ENCODE results near the gene CADPS.

Gene CADPS

DNA sequence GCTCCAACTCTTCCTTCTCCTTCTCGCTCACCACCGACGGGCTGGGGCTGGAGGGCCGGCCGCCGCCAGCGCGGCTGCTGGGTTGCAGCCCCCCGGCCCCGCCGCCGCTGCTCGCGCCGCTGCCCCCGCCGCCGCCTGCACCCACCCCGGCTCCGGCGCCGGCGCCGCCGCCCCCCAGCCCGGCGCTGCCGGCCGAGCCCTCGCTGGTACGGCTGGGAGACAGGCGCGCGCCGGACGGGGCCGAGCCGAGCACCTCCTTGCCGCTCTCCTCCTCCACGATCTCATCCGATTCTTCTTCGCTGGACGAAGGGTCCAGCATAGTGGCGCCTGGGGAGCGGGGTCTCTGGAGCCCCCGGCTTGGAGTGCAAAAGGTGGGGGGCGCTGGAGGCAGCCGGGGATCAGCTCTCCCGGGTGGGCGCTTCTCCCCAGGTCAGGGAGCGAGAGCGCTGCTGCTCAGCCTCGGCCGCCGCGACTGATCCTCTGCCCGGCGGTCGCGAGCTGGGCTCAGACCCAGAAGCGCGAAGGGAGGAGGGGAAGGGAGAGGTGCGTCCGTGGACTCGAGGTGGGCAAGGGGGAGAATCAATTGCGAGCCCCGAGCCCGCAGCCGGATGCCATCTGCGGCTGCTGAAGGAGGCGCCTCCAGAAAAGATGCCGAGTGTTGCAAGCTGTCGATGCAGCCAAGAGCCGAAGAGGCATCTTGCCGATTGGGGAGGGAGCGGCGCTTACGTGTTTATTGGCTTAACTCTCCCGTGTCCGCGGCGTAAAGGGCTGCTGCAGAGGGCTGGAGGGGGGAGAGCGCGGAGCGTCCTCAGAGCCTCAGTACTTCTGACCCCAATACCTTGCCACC is at the start of gene CADPS:
Gene CADPS, minus strand, starts transcription at position 706 of the 847 bp plus-strand sequence. Its CDS starts 387 bp downstream, at position 319.
- DNase-seq, result peak; percentile 45

DNA sequence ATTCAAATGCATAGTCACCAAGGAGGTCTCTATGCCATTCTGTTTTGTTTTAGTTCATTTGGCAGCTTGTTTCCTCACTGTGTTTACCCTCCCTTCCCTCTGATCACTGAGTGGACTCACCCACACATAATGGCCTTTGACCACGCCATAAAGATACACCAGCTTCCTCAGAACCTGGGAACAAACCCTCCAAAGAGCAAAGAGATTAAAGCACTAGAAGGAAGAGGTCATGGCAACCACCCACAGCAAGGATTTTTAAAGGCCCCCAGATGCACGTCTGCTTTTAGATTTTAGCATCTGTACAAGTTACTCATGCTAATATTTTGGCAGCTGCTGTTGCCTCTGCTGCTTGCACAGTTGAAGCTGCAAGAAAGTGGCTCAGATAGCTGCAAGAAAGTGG is 47.9 kb upstream of the CADPS start:
- no peak for DNase-seq

DNA sequence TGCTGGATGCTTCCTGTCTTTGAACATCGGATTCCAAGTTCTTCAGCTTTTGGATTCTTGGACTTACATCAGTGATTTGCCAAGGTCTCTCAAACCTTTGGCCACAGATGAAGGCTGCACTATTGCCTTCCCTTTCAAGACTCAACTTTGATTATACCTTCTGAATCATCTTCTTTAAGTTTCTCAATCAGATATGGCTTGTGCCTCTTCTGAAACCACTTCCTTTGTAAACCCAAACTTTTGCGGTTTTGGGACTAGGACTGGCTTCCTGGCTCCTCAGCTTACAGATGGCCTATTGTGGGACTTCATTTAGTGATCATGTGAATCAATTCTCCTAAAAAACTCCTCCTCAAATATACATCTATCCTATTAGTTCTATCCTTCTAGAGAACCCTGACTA is 47.1 kb upstream of the CADPS start:
- no peak for DNase-seq

DNA sequence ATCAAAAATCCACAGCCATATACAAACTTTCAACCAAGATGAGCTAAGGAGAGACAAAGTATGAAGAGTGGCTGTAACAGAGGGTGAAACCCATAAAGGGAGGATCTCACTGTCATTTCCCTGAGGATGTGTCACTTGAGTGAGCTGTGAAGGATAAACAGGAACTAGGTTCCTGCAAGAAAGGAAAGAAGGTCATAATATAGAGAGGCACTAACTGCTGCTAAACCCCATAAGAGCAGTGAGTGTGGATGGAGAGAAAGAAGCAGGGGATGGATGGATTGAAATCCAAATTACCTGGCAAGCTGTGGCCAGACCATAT is 45.2 kb upstream of the CADPS start:
- no peak for DNase-seq

DNA sequence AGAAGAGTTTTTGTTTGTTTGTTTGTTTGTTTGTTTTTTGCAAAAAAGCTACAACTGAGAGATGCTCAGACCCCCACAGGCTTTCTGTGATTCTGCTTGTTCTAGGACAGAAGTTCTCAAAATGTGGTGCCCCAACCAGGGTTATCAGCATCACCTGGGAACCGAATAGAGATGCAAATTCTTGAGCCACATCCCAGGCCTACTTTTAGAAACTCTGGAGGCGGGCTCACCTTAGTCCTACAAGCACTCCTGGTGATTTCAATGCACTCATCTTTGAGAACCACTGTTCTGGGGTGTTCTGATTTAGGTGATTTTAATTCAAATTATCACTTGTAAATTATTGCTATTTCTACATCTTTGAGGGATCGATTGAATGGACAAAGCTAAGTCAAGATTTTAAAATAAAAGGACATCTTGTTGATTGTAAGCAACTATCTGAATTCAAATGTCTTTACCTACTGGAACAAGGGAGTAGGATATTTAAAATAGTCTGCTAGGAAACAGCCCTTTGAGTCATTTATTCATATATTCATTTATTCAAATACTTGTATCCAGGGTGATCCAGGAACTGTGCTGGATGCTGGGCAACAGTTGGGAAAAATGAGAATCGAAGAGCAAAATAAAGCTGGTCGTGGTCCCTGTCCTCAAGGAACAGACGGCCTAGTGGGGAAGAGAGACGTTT is 44.7 kb upstream of the CADPS start:
- no peak for DNase-seq

DNA sequence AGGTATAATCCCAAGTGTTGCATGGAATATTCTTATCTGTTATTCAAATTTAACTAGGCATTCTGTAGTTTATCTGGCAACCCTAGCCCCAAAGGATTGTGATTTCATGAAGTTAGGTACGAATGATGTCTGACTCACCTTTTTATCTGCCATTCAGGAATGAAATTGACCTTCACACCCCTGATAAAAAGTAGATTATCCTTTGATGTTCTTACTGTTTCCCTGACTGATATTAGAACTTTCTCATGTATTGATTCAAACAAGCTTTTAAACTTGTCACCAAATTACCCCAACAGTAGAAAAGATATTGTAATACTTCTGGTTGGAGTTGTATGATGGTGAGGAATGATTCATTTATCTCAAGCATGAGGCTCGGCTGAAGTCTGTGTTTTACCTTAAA is 43.6 kb upstream of the CADPS start:
- DNase-seq, result no peak

DNA sequence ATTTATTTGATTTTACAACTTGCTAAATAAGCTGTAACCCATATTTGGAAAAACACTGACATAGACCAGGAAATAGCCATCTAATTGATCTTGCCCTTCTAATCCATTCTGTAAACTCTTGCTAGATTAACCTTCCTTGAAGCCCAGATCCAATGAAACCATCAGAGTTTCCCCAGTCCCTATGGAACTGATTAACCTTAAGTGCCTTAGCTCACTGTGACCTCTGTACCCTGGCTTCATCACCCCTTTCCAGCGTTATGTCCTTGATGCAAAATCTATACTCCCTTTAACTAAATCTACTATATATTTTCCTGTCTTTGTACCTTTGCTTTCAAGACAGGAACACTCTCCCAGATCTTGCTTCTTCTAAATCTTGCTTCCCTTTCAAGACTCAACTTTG is 42.9 kb upstream of the CADPS start:
- no peak for DNase-seq

DNA sequence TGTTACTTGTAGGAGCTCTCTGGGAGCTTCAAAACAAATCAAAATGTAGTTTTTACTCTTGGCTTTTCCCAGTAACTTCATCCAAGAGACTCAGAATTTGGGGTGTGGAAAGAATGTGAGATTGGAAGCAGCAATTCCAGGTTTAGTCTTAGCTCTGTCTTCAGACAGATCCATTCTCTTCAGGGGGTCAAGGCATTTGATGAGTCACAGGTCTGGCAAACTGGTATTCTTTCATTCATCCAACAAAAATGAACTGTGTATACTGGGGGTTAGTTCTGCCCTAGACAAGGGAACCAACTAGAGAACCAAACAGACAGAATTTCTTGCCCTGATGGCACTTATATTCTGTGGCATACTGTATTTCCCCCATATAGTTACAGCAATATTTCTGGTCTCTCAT is 36.3 kb upstream of the CADPS start:
- DNase-seq, result no peak

DNA sequence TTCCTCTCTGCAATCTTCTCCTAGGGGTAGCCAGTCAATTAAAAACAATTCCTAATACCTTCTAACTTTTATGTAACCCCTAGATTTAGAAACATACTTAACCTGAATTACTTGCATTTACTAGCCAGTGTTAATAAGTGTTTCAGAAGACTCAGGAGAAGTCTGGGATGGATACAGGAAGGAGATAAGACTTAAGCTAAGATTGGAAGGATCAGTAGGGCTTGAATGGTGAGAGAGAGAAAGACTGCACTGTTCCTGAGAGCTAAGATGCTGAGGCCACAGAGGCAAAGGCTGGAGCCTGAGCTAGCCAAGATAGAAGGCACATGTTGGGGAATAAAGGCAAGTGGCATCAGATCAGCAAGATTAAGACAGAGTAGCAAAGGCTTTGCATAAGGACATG is 30.1 kb upstream of the CADPS start:
- DNase-seq, result no peak

DNA sequence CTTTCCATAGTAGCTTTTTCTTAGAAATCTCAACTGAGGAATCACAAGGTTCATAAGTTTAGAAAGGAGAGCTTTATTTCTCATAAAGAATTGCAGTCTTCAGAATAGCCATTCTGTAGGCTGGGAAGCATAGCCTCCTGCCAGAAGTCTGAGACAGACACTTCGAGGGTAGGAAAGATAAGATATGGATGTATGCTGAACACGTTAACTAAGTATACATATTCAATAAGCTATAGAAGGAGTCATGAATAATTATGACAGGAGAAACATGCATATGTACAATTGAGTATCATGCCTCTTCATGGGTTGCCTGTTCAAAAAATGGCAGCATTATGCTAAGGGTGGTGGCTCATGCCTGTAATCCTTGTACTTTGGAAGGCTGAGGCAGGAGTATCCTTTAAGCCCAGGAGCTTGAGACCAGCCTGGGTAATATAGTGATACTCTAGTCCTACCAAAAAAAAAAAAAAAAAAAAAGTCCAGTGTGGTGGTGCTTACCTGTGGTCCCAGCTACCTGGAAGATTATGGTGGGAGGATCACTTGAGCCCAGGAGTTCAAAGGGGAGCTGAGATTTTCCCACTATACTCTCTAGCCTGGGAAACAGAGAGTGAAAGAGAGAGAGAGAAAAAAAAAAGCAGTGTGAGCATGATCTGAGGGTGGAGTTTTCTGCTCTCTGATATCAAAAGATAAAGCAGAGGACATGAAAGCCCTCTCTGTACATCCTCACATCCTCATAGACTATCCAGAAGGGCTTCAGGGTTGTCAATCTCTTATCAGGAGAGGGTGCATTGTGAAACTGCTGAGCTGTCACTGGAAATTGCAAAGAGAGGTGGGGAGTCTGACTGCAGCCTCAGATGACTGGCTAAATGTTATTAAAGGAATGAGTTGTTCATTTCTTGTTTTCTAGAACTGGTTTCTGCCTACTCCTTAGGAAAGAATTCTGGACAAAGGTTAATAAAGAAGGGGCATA is 23.6 kb upstream of the CADPS start:
- DNase-seq, result no peak

DNA sequence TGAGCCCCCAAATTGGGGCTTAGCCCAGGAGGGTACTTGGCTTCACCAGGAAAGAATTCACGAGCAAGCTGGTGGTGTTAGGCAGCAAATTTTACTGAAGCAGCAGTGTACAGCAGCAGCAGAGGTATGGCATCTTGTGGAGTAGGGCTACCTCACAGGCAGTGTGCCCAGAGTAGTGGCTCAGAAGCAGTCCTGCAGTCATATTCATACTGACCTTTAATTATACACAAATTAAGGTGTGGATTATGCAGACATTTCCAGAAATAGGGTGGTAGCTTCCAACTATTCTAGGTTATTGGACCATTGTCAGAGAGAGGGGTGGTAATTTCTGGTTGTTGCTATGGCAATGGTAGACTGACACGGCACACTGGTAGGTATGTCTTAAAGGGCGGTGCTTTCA is 20.7 kb upstream of the CADPS start:
- no peak for DNase-seq

DNA sequence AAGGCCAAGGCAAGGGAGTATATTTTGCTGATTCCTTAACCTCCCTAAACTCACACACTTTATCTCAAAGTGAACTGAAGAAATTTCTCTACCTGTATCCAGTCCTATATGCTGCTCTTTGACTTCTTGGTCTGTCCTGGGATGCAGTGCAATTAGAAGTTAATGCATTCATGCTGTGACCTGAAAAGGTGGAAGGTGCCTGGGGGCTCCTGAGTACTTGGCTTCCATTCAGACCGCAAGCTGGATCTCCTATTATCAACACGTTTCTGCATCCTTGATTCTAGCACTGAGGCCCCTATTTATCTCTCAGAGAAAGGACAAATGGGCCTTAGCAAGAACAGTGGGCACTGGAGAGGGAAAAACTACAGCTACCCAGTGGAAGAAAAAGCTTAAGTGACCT is 17.7 kb upstream of the CADPS start:
- DNase-seq, result no peak

DNA sequence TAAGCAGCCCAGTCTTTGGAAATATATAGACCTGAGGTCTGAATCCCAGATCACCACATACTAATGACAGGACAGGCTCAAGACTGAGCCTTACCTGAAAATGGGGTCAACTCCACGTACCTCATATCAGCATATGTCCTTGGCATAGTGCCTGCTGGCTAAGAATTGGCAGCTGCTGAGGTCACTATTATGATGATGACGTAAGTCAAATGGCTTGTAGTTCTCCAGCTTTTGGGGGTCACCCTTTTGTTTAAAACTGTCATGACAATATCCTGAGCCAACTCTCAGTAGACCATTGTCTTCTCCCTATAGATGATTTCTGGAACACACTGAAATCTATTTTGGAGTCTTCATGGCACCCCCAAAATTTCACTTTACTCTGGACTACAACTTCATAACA is 16.8 kb upstream of the CADPS start:
- no peak for DNase-seq

DNA sequence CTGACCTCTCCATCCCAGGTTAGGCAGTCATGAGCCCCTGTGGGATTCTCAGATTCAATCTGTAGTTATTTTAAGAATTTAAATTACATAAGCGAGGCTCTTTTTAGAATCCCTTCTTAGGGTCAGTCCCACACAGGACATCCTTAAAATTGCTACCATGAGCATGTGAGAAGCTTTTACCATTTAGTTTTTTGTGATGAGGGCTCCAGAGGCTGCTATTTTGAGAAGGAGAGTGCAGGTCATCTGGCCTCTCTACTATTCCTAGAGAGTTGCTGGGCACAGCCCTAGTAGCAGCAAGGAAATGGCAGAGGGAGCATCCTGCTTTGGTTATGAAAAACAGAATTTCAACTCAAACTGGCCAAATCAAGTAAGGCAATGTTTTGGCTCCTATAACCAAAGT is 13.6 kb upstream of the CADPS start:
- no peak for DNase-seq

DNA sequence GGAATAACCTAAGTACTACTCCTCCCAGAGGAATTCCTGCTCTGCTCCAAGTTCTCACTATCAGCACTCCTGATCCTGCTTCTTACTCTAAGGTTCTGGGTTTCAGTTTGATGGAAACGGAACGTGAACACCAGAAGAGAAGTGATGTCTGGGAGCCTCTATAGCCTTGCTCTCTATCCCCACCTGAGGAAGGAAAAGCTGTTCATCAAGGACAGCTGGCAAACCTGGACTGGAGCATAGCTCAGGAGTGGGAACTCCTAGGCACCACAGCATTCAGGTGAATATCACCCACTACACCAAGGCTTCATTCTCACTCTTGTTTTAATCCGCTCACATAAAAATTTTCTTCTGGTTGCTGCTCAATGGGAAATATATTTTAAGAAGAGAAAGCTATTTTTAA is 13.0 kb upstream of the CADPS start:
- peak; percentile 14 for DNase-seq

DNA sequence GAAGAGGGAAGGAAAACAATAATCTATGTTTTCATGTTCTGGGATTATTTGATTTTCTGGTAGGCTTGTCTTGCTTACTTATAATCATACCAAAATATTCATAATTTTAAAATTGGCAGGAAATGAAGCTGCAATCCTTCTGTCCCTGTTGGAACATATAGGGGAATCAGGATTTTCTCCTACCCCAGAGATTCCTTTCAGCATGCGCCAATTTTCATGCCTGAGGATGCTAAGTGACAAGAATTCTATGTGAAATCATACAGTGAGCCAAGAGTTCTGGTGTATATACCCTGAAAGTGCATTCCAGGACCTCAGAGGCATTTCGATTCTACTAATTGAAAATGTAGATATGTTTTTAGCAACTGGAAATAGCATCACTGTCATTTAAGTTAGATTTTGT is 9.9 kb upstream of the CADPS start:
- DNase-seq, result no peak

DNA sequence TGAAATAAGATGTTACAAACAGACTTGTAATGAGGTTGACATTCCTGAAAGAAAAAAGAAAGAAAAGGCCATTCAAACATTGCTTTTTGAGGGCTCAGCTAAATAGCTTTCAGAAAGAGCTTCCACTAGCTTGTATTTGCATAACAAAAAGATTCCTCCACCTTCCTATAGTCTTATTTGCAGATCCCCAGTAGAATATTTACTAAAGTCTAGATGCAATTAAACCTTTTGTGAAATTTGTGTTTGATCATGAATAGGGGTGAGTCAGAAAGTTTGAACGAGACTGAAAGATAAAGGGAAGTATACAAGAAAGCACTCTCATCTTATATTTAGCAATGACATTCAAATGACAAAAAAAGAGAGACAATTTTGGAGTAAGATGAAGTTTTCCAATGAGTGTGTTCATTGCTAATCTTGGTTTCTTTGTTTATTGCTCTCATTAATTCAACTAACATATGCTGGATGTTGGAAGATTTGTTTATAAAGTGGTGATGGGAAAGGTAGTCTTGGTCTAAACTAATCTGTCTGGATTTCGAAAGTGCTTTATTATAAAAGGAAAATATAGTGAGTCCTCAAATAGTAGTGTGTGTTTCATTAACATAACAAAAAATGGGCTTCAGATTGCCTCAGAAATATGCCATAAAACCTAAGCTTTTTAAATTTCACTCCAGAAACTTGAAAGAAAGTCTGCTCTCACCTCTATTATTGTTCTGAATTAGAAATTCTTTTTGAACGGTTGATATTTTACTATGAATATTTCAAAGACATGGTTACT is 9.1 kb upstream of the CADPS start:
- no peak for DNase-seq

DNA sequence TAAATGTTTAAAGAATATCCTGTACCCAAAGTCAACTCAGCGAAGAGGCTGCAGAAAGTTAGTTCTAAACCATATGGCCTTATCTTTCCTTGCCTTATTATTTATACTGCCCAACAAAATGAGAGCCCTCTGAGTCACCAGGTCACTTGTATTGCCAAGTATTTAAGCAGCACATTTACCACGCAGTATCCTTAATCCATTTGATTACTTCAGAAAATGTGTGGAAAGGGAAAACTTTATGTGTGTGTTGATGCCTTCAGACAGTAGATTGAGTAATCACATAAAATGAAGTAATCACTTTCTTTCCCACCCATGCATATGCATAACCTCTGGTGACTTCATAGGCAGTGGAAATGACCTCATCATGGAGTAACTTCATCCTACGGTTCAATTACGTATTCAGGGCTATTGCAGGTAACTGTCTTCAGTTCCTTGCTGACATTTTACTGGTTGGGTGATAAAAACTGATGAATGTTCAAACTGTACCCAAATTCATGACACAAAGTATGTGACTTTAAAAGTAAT is 7.5 kb upstream of the CADPS start:
- no peak for DNase-seq

DNA sequence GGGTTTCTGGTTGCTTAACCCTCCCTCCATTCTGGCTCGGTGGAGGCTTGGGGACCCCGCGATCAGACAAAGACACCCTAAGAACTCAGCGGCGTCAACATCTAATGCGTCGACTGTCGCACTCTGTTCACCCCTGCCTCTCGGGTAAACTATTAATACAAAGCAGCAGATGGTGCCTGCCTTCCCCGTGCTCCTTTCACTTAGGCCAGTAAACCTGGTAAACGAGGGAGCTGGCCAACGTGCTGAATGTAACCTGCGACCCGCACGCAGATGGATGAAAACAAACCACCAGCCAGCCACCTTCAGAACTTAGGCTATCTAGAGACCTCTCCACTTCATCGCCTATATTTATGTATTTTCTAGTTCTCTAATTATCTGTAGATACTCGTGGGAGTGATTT is 848 bp upstream of the CADPS start:
- DNase-seq, result peak; percentile 11

DNA sequence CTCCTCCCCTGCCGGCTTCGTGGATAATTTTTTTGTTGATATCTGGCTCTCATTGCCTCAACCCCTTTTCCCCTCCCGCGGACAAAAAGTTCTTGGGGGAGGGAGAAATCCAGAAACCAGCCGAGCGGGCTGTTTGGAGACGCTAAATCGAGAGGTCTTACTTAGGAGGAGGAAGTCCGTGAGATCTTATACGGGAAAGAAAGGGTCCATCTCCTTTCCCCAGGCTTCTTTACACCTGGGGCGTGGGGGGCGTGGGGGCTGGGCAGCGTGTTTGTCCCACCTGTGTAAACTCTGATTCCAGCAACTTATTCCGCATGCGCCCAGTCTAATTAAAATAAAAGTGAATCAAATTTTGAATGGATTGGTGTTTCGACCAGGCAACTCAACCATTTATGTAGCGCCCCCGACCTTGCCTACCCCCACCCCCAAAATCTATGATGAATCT is 364 bp upstream of the CADPS start:
- DNase-seq, result no peak

DNA sequence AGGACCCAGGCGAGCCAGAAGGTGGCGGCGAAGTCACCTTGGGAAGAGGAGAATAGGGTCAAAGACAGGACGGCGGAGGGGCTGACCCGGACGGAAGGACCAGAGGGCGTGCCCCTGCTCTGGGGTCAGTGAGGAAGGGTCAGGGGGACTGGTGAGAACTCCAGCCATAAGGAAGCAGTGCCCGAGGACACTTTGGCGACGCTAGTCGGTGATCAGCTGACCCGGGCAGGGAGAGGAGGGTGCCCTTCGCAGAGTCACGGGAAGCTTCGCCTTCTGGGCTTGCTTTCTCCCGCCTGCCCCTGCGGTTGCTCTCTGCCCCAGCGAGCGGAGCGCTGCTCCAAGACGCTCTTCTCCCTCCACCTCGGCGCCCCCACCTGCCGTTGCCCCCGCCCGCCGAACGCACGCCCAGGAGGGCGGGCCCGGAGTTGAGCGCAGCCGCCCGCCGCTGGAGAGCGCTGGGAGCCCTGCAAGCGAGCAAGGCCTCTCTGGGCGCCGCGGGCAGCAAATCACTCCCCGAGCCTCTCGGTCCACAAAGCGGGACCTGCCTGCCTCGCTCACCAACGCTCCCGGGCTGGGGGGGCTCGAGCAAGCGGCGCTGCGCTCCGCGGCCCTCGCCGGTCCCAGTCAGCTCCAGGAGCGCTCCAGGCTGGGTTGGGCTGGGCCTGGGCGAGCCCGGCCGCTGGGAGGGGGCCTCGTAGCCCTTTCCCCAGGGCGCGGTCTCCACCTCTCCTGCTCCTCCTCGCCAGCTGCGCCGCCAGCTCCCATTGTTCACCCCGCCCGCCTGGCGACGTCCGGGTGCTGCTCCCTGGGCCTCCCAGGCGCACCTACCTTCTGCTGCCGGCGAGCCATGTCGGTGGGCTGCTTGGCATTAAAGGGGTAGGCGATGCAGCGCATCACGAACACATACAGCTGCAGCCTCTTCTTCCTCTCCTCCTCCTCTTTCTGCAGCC is 1.2 kb downstream of the CADPS start:
- DNase-seq, result peak; percentile 78

Data from NCI-H510A (cell line).